Activated CD4-positive, alpha-beta T cell treated with anti-CD3 and anti-CD28 coated beads for 4 hours (primary cell): ENCODE measurements around the gene C2CD2L.
"Not testable (repeated sequence)": the region's sequence is repeated elsewhere in the genome, so short reads cannot be mapped to it uniquely, and the experiment has no call there.

Experiments
- DNase-seq, 2 donors: peaks; one replicate each; pipeline ENCODE4 v3.0.0-alpha.2; 2020

C2CD2L gene

DNA sequence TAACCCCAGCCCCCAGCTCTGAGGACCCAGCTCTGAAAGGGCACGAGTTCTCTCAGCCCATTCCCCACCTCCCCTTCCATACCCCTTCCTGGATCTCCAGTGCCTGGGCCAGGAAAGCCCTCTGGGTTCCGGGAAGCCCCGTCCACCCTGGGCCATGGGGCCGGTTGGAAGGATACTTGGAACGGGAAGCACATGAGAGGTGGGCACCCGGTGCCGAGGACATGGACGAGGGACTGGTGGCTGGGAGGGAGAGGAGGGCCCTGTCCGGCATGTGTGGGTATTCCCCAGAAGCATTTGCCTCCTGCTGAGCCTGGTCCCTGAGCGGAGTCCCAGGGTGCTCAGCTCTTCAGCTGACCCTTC lies 9.1 kb downstream of the C2CD2L start:
- no peak for DNase-seq

DNA sequence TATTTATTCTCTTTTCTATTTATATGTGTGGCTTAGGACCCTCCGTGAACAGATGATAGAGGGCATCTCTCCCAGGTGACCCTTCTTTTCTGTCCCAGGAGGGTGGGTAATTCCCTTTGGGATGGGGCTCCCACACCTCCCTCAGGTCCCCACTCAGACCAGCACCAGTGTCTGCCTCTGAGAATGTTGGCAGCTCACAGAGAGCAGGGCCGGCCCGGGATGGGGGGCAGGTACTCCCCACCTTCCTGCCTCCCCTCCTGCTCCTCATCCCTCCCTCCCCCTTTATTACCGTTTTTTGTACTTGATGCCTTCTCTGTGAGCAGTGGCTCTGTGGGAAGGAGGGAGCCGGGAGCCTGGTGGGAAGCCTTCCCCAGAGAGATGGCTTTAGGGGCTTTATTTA lies 9.5 kb downstream of the C2CD2L start:
- no peak for DNase-seq

DNA sequence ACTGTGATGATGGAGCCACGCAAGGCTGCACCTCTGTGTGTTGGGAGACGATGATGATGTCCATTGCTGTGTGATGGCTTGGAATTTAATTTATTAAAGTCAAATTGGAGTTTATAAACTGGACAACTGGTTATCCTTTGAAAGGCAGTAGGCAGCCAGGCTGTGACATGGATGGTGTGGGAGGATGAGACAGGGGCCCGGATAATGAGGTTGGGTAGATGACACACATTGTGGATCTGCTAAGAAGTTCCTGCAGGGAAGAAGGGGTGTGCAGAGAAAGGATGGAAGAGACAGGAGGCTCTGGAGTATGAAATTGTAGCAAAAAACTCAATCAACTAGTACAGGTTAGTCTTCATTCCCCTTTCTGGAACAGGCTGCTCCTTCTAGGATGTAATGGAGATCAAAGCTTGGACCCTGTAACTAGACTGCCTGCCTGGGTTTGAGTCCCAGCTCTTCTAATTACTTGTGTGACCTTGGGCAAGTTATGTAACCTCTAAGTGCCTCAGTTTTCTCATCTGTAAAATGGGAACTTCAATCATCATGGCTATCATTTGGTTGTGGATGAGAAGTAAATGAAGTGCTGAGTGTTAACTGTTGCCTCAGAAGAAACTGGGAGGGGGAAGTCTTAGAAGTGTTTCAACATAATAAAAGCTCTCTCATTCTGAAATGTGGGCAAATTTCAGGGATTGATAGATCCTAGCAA lies 10.0 kb downstream of the C2CD2L start:
- DNase-seq: no peak

DNA sequence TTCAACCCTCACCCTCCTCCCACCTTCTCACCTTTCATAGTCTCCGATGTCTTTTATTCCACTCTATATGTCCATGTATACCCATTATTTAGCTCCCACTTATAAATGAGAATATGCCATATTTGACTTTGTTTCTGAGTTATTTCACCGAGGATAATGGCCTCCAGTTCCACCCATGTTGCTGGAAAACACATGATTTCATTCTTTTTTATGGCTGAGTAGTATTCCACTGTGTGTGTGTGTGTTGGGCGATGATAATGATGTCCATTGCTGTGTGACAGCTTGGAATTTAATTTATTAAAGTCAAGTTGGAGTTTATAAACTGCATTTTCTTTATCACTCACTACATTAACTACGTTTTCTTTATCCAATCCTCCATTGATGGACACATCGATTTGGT lies 11.1 kb downstream of the C2CD2L start:
- DNase-seq: no peak

DNA sequence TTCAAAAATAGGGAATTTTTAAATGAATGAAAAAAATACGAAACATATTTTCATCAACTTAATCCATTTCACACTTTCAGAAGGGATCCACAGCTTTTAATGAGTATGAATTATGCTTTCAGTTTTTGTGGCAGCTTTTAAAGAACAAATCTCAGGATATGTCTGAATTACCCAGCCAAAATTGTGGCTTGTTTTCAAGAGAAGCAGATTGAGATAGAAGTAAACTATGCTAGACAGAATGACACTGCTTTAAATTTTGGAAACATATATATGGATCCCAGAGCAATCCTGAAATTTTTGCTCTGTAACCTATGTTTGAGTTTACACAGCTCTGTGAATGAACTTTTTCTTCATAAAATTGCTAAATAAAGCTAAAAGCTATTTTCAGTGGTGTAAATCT lies 11.8 kb downstream of the C2CD2L start:
- no peak for DNase-seq

DNA sequence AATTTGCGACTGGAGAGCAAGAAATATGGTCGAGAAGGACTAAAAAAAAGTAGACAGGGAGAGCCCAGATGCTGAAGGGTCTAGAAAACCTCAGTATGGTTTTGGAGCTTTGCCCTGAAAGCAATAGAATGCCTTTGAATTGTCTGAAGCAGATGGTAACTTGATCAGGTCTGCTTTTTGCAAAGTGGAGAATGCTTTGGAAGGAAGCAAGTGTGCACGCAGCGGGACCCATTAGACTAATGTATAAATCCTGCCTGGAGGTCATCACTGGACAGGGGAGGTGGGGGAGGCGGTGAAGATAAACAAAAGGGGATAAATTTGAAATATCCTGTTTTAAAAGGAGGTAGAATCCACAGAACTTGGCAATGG lies 13.5 kb downstream of the C2CD2L start:
- DNase-seq: no peak

DNA sequence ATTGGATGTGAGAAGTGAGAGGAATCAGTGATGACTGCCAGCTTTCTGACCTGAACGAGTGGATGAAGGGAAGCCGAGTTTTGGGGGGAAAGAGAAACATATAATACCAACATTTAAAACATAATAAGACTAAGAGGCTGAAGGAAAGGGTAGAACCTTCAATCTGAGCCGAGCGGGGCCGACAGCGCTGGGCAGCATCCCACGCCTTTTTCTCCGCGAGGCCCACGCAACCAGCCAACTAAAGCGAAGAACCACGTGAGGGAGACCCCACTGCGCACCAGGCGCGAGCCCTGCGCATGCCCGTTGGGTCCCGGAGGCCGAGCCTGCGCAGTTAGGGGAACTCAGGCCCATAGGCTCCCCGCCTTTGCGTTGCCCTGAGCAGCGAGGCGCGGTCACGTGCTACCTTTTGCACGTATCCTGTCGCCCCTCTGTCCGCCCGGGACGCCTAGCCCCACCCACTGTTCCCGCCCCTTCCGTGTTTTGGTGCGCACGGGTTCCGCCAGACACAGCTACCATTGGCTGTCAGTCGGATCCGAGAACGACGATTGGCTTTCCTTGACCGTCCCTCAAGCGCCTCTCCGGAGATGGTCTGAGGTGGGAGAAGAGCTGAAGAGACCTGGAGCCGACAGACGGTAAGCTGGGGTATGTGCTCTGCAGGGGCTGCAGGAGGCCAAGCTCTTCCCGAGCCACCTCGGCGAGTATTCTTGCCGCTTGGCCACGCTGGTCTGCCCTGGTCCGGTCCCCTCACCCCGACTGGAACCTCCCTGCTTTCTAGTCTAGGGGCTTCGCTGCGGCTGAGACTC lies 14.1 kb downstream of the C2CD2L start, which contains the start of gene HINFP:
Gene HINFP, plus strand, starts transcription at position 573 of the 803 bp plus-strand sequence. CDS start 5,365 bp downstream, outside the sequence.
- peak; percentile 100 for DNase-seq

DNA sequence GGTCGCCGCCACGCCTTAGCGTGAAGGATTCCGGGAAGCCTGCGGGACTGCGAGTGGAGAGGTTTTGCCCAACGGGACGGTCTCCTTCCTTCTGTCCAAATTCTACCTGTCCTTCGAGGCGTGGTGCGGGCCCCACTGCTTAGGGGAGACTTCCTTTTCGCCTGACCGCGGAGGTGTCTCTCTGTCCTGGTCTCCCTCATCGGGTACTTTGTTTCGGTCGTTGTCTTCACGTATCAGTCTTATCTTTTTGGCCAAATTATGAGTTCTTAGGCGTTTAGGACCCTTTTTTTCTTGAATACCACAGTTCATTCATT lies 14.6 kb downstream of the C2CD2L start:
- no peak for DNase-seq

DNA sequence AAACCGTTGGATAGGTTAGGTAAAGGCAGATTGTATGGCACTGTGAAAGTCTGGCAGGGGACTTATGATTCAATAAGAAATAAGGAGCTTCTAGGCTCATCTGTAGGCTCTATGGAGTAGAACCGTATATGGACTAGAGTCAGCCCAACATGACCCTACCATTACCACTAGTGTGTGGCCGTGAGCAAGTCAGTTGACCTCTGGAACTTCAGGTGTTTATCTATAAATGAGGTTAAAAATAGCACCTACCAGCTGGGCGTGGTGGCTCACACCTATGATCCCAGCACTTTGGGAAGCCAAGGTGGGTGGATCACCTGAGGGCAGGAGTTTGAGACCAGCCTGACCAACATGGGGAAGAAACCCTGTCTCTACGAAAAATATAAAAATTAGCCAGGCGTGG lies 18.7 kb downstream of the C2CD2L start:
- DNase-seq: no peak

DNA sequence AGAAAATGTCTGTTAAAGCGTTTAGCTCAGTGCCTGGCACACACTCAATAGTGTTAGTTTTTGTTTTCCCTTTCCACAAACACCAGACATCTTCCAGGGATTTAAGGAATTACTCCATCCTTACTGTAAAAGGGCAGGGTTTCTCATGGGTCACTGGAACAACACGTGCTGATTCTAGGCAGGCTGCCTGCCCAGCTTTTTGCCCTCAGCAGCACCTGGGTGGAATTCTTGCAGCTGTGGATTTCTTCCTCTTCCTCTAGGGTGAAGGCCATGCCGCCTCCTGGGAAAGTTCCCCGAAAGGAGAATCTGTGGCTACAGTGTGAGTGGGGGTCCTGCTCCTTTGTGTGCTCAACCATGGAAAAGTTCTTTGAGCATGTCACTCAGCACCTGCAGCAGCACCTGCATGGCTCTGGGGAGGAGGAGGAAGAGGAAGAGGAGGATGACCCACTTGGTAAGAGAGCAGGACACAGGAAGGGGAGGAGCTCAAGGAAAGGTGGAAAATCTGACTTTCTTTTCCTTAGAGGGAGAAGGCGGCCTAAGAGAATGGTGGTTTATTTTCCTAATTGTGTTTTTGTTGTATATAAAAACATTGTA lies 19.6 kb downstream of the C2CD2L start:
- no peak for DNase-seq

DNA sequence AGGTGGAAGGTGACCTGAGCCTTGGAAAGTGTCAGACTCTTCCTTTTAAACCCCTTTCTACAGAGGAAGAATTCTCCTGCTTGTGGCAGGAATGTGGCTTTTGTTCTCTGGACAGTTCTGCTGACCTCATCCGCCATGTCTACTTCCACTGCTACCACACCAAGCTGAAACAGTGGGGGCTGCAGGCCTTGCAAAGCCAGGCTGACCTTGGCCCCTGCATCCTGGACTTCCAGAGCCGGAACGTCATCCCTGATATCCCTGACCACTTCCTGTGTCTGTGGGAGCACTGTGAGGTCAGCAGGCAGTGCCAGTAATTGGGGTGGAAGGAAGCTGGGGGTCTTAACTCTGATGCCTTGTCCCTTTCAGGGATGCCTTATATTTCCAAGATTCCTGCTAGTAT lies 23.5 kb downstream of the C2CD2L start:
- DNase-seq: no peak

DNA sequence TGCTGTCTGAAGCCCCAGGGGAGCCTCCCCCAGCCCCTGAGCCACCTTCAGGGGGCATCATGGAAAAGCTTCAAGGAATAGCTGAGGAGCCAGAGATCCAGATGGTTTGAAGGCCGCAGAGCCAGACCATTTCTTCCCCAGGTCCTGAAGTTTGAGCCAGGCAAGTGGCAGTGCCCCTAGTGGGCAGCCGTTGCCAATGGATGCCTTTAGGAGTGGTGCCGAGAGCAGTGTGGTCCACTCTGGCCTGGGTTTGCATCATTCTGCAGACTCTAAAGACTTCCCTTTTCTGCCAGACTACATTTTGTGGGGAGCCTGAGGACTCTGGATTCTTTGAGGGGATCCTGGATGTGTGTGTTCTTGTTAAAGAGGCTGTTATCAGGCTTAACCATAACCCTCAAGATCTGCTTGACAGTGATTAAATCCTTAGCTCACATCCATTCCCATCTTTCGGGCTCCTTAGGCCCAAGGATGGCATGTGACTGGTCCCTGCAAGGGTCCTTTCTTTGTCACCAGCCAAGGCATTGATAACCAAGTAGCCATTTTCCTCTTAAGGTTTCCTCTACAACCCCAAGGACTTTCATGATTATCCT lies 27.3 kb downstream of the C2CD2L start:
- DNase-seq: no peak

DNA sequence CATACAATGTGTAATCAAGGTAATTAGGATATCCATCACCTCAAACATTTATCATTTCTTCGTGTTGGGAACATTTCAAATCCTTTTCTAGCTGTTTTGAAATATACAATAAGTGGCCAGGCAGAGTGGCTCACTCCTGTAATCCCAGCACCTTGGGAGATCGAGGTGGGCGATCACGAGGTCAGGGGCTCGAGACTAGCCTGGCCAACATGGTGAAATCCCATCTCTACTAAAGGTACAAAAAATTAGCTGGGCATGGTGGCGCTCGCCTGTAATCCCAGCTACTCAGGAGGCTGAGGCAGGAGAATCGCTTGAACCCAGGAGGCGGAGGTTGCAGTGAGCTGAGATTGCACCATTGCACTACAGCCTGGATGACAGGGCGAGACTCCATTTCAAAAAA lies 32.1 kb downstream of the C2CD2L start:
- DNase-seq: not testable (repeated sequence)

DNA sequence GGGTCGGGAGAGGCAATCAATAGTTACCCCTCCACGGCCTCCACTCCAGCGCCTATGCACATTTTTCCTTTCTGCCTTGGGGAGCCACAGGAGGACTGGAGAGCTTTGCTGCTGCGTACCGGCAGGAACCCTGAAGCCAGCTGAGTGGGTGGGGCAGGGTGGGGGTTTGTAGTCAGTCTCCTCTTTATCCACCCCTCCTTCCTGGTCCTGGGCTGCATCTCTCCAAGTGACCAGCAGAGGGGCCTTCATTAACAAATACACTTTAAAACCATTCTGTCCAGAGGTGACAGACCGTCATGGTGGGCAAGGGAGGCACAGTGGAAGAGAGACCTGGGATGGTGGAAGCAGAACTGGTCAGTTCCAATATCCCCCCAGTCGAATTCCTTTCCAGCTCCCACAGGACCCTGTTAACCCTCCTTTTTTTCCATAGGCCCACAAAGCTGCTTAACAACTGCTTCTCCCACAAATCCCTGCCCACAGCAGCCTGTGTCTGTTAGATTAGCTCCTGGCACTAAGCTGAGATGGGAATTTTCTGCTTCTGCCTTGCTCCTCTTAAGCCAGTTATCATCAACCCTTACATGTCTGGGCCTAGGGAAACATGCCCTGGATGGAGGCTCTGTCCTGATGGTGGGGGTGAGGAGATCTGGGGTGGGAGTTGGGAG lies 37.8 kb downstream of the C2CD2L start:
- DNase-seq: no peak

DNA sequence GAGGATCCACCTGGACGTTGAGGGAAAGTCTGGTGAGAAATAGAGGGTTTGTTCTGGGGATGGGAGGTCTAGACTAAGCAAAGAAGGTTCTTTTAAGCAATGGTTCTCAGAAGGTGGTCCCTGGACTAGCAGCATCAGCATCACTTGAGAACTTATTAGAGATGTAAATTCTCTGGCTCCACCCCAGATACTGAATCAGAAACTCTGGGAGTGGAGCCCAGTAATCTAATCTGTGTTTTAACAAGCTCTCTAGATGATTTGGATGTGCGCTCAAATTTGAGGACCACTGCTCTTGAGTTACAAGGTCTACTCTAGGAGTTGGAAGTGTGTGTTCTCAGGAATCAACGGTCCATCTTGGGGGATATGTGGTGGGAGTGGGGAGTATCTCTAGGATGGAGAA lies 38.4 kb downstream of the C2CD2L start:
- no peak for DNase-seq

DNA sequence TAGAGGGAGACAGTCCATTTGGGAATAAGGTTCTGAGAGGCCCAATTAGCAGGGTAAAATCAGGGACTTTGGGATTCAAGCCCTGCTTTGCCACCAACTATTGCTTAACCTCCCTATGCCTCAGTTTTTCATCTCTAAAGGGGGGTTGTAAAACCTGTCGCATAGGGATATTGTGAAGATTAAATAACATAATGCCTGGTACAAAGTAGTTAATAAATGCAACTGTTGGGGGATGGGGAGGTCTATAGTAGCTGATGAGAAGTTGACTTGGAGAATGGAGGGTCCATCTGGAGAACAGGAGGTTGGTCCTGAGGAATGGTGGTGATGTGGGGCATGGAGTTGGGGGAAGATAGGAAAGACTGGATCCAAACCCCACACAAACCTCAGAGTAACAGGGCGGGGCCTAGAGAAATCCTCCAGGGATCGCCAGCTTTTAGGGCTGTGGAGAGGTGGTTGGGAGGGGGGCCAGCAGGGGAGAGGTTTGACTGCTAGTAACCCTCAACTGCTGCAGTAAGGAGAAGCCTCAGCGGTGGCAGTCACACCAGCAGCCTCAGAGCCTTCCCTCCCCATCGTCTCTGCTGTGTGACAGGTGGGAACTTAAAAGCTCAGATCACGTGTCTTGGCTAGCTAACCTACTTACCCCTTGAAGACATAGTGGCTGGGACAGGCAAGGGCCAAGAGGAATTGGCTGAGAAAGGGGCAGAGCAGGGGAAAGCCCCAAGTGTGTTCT lies 40.6 kb downstream of the C2CD2L start:
- DNase-seq: no peak

DNA sequence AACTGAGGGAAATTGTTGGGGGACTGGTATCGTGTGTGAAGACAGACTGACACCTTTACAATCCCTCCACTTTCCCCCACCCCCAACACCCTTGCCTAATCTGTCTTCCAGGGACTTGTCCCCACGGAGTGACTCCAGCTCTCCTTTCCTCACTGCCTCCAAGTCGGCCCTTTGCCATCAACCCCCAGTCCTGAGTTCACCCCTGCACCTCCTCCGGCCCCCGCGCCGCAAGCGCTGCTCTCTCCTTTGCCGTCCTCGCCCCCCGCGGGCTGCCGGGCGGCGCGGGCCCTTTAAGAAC lies 41.5 kb downstream of the C2CD2L start:
- no peak for DNase-seq

DNA sequence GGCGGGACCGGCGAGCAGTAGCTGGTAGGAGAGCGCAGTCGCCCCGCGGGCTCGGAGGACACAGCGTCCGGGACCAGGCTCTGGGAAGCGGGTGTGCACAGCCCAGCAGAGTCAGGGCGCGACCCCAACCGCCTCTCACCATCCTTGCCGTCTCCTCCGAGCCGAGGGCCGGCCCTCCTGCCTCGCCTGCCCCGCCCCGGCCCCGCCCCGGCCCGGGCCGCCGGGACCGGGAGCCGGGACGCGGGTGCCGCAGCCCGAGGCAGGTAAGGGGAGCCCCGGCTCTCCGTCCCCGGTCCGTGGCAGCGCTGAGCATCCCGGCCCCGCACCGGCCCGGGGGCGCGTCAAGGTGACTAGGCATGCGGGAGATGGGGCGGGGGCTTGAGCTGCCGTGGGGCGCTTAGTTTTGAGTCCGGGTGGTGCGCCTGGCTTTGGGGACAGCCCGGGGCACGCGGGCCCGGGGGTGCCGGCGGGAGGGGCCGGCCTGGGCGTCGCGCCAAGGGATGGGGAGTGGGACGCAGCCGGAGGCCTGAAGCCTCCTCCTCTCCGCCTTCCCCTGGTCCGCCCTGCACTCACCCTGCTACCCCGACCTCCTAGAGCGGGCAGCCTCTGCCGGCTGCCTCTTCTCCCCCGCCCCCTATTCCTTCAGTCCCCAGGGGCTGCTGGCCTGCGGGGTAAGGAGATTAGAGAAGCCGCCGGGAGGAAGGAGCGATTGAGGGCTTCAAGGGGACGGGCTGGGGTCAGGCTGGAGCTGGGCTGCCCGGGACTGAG lies 42.1 kb downstream of the C2CD2L start, which contains the start of gene ABCG4:
Gene ABCG4, plus strand, starts transcription at position 35 of the 768 bp plus-strand sequence. CDS start 914 bp downstream, outside the sequence.
- DNase-seq: peak in 1 of 2 donors; percentile 22

DNA sequence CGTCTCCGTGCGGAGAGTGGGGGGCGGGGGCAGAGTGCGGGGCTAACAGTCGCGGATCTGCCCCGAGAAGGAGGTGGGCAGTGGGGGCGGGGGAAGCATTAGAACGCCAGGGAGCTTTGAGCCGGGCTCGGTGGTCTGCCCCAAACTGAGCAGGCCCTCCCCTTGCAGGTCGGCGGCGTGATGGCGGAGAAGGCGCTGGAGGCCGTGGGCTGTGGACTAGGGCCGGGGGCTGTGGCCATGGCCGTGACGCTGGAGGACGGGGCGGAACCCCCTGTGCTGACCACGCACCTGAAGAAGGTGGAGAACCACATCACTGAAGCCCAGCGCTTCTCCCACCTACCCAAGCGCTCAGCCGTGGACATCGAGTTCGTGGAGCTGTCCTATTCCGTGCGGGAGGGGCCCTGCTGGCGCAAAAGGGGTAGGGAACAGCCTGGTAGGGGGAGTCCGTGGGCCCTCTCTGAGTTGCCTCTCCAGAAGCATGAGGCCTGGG lies 42.7 kb downstream of the C2CD2L start:
- no peak for DNase-seq

DNA sequence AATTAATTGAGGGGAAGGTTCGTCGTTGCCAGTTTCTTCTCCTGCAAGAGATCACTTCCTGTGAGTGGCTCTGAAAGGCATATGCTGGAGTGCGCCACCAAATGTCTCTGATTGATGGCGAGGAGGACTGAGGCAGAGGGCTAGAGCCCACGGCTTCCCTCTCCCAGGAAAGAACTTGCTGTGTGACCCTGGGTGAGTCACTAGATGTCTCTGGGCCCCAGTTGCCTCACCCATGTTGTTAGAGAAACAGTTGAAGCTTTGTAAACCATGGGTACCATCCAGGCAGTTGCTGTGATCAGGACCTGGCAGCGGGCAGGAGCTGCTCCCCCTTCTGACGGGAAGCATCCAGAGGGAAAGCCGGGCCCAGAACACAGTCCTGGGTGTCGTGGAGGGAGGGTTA lies 44.9 kb downstream of the C2CD2L start:
- no peak for DNase-seq

DNA sequence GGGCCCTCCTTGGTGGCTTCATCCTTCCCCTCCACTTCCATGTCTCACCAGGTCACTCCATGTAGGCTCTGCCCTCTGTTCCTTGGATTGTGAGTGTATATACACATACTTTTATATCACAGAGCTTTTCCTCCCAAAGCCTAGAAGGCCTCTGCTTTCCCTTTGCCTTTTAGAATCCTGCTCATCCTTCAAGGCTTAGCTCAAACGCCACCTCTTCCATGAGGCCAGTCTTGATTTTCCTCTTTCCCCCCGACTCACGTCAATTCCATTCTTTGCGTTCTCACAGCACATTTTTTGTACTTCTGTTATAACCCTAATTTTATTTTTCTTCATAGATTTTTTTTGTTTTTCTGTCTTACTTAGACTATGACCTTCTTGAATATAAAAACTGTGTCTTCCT lies 45.5 kb downstream of the C2CD2L start:
- no peak for DNase-seq
